DMS114 treated with DMSO at 0.1 percent for 48 hours (cell line): Measurements from ENCODE around the gene PDE4DIP.
"Not testable (repeated sequence)": the region's sequence is repeated elsewhere in the genome, so short reads cannot be mapped to it uniquely, and the experiment has no call there.

Experiments
- DNase-seq: peaks from one replicate; lab custom pipeline; 2025; ENCODE audit not compliant: unreplicated experiment; lab: John Stamatoyannopoulos, UW

The PDE4DIP gene

DNA sequence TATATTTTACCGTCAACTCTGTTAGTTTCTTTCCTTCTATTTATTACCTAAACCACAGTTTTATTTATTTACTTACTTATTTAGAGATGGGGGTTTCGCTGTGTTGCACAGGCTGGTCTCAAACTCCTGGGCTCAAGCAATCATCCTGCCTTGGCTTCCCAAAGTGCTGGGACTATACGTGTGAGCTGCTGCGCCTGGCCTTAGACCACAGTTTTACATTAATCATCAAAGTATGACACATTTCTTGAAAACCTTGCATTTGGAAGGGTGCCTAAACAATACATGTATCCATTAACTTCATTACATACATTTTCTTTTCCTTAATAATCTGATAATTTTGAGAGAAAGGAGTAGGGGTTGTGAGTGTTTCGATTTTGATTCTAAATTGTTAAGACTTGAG lies 124.9 kb downstream of the PDE4DIP start:
- DNase-seq = not testable (repeated sequence)

DNA sequence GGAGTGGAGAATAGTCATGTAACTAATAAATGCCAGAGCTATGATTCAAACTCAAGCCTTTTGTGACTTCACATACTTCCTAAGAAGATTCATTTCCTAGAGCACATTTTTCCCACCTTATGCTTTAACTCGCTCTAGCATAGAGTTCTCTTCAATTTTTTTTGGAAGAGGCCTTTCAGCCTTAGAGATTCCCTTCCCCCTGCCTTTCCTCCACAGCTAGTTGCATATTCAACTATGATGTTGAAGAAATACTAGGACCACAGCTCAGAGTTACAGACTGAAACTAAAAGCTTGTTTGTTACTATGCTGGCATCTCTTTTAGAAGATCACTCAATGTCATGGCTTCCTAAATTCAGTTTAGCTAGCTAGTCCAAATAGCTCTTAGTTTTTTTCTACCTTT lies 131.2 kb downstream of the PDE4DIP start:
- DNase-seq = not testable (repeated sequence)

DNA sequence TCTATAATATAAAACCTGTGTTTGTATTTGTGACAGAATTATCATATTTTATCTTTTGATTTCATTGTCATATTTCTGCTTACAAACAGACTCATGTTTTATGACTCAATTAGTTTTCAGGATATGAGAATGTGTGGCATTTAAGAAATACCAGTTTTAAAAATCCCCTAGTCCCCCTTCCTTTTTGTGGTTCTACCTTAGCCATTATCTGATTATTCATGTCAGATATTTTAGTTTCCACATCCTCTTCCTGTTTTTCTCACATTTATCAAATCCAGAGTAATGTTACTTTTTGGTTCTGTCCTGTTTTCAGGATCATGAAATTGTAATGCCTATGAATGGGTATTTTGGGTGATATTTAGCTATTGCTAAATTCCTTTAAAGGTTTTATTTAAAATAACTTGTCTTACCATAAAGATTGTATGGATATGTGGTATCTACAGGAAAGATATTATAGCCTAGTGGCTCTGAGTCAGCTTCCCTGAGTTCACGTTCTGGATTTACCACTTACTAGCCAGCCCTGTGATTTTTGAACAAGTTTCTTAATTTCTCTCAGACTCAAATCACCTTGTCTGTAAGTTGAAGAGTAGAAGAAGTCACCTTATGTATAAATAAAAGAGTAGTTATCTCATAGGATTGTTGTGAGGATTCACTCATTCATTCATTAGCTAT lies 131.8 kb downstream of the PDE4DIP start:
- DNase-seq = not testable (repeated sequence)

DNA sequence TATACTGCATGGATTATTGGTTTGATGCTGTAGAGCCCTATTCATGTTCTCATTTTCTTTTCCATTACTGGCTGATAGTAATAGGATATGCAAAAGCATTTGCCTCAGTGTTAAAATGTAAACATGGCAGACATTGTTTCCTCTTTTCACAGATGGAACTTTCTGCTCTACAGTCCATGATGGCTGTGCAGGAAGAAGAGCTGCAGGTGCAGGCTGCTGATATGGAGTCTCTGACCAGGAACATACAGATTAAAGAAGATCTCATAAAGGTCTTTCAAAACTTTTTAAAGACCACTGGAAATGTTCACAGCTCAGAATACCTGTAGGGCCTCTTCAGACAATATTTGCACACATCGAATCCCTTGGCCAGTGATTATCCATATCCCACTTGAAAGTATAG lies 133.6 kb downstream of the PDE4DIP start:
- not testable (repeated sequence) for DNase-seq

- not testable (repeated sequence) for DNase-seq
Observed at GRCh38 chr1:148989378-148989777, 145.2 kb downstream of the PDE4DIP start.

DNA sequence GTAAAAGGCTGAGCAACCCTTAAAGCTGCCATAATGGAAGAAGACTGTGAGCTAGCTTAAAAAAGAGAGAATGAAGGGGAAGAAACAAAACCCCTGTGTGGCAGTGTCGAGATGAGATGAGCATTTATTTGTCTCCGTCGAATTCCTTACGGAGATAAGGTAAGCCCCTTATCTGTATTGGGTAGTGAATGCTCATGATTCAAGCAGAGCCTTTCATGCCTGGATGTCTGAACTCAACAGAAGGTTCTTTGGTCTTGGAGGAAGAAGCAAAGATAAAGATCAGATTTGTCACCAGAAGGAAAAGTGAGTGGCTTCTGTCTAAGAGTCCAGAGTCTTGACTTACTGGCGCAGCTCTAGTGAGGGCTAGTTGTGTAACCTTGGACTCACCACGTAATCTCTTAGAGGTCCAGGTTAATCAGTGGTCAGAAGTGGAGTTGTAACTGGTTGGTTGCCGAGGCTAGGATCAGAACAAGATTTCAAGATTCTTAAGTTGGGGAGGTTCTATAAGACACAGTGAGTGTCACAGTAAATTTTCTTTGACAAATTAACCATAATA lies 146.1 kb downstream of the PDE4DIP start:
- DNase-seq = not testable (repeated sequence)

GRCh38 chr1:148991818-148992217 lies 147.6 kb downstream of the PDE4DIP start:
- not testable (repeated sequence) for DNase-seq

DNA sequence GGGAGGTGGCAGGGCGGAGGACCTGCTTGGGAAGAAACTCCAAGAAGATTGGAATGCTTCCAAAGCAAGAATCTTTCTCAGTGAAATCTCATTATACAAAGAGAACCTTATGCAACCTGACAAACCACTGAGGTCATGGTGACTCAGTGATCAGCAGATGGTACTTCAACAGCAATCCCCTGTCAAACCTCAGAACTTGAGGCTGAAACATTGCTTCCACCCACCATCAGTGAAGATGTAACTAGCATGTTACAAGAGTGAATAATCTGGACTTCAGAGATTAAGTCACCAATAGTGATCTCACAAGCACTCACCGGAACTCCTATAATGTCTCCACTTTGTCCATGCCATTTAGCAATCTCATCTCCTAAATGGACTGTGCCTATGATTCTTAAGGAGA lies 148.1 kb downstream of the PDE4DIP start:
- DNase-seq = not testable (repeated sequence)

GRCh38 chr1:148996449-148997224 lies 152.4 kb downstream of the PDE4DIP start:
- not testable (repeated sequence) for DNase-seq

GRCh38 chr1:148997405-148997804 lies 153.2 kb downstream of the PDE4DIP start:
- DNase-seq = not testable (repeated sequence)

GRCh38 chr1:149002664-149003063 lies 158.4 kb downstream of the PDE4DIP start:
- not testable (repeated sequence) for DNase-seq

DNA sequence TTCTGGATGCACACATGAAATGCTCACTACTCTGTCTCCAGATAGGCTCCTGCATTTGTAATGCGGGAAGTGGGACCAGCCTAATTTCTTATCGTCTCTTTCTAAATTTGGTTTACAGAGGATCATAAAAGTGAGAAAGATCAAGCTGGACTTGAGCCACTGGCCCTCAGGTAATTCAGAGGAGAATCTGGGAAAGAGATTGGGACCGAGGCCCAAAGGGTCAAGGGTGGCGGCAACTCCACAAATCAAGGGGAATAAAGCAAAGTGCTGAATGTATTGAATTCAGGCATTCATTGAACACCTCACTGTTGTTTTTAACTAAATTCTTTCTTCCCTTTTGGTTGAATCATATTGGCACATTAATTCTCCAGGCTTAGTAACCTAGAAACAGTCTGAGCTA lies 164.1 kb downstream of the PDE4DIP start:
- not testable (repeated sequence) for DNase-seq

DNA sequence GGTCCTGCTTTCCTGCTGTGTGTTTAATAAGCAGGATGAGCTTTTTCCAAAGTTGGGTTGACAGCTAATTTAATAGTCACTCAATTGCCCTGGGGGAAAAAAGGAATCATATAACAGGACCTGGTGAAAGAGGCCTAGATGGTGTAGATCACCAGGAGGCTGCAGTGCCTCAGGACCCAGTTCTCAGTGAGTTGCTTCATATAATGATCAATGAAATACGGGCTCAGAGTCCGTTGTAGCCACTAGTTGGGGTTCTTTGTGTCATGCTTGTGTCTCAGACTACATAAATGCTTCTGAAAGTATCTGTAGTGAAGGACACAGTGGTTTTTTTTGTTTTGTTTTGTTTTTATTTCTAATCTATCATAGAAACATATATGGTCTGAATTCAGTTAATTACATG lies 164.5 kb downstream of the PDE4DIP start:
- DNase-seq = not testable (repeated sequence)

DNA sequence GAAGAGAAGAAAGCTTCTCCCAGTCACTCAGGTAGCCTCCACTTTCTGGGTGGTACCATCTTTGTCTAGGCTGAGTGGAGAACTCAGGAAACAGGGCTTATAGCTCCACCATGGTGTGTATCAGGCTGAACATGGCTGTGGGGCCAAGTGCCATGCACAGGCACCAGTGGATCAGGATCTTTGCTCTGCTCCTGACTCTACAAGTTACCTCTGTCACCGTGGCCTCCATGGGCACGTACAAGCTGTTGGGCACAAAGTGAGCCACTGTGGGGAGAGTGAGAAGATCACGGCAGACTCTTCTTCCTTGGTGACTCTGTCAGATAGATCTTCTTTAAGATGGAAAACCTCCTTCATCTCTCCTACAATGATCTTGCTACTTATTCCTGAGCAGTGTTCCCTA lies 165.5 kb downstream of the PDE4DIP start:
- not testable (repeated sequence) for DNase-seq

GRCh38 chr1:149012599-149012998 lies 168.4 kb downstream of the PDE4DIP start:
- not testable (repeated sequence) for DNase-seq

- DNase-seq = not testable (repeated sequence)
Observed at GRCh38 chr1:149013513-149013912, 169.3 kb downstream of the PDE4DIP start.

GRCh38 chr1:149015522-149015921 lies 171.3 kb downstream of the PDE4DIP start:
- not testable (repeated sequence) for DNase-seq

- DNase-seq = not testable (repeated sequence)
Observed at GRCh38 chr1:149016626-149017025, 172.4 kb downstream of the PDE4DIP start.

- not testable (repeated sequence) for DNase-seq
Observed at GRCh38 chr1:149018577-149018976, 174.3 kb downstream of the PDE4DIP start.

DNA sequence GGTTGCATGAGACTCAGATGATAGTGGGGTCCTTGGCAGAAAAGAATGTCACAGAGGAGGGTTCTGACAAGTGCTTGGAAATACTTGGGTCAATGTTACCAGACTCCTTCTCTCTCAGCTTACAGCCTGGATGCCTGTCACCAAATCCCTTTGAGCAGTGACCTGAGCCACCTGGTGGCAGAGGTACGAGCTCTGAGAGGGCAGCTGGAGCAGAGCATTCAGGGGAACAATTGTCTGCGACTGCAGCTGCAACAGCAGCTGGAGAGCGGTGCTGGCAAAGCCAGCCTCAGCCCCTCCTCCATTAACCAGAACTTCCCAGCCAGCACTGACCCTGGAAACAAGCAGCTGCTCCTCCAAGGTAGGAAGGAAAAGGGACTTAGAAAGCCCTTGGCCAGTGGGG lies 180.1 kb downstream of the PDE4DIP start:
- DNase-seq = not testable (repeated sequence)

DNA sequence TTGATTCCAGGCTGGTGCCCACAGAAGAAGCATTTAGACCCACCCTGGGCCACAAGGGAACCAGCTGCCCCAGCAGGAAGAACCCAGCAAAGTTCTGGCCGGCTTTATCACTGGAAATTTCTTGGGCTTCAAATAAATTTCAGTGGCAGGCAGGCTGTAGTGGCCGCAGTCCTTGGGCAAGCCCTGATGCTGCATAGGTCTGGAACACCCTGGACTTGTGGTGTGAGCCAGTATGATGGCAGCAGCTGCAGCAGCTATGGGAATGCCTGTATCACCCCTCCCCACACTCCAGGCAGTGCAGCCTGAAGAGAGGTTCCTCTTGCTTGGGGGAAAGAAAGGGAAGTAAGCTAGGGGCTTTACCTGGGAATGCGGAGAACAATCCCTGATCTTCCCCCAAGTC lies 189.7 kb downstream of the PDE4DIP start:
- DNase-seq = not testable (repeated sequence)

DNA sequence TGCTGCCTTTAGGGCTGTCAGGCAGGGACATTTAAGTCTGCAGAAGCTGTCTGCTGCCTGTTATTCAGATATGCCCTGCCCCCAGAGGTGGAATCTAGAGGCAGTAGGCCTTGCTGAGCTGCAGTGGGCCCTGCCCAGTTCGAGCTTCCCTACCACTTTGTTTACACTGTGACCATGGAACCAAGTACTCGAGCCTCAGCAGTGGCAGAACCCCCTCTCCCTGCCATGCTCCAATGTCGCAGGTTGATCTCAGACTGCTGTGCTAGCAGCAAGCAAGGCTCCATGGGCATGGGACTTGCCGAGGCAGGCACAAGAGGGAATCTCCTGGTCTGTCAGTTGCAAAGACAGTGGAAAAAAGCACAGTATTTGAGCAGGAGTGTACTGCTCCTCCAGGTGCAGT lies 198.8 kb downstream of the PDE4DIP start:
- DNase-seq = not testable (repeated sequence)
